ENCODE data around the gene TMEM108. TPM values are rescaled to one million over a fixed set of nuclear protein-coding genes. Genes with fewer than 3 reads are reported as not detected.

TMEM108 gene
- polyA plus RNA-seq, 1 donor (not counting 4 experiments of a cell fraction or from before 2014, with no cell fraction given) = not detected

DNA sequence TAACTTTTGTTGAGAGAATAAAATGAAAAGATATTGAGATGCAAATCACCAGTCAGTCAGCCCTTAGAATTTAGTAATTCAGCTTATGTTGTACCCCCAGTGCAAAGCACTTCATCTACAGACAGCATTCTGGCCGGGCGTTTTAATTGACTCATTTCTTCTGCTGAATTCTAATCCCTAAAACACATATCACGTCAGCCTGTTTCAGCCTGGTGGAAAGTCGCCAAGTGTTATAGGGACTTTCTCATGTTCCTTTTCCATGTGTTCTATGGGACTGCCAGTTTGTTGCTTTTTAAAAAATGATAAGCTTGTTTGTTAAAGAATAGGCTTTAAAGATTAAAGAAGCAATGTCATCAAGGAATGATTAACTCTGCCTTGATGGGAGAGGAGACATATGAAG lies 192.0 kb downstream of the TMEM108 start:
- TF ChIP-seq, protein P1, sequence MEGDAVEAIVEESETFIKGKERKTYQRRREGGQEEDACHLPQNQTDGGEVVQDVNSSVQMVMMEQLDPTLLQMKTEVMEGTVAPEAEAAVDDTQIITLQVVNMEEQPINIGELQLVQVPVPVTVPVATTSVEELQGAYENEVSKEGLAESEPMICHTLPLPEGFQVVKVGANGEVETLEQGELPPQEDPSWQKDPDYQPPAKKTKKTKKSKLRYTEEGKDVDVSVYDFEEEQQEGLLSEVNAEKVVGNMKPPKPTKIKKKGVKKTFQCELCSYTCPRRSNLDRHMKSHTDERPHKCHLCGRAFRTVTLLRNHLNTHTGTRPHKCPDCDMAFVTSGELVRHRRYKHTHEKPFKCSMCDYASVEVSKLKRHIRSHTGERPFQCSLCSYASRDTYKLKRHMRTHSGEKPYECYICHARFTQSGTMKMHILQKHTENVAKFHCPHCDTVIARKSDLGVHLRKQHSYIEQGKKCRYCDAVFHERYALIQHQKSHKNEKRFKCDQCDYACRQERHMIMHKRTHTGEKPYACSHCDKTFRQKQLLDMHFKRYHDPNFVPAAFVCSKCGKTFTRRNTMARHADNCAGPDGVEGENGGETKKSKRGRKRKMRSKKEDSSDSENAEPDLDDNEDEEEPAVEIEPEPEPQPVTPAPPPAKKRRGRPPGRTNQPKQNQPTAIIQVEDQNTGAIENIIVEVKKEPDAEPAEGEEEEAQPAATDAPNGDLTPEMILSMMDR (optimal IDR thresholded peaks at IDR 0.05 in 1 of 3, IDR thresholded peaks at IDR 0.05 in 1 of 3, conservative IDR thresholded peaks at IDR 0.05 in 1 of 3; ENCODE audit: extremely low read depth in 1 of 3, insufficient read depth in 2 of 3, low read length in 3 of 3) = no peak
- no peak for TF ChIP-seq EZH2 (IDR thresholded peaks at IDR 0.05; ENCODE audit: low read length)
- FAIRE-seq = no peak

DNA sequence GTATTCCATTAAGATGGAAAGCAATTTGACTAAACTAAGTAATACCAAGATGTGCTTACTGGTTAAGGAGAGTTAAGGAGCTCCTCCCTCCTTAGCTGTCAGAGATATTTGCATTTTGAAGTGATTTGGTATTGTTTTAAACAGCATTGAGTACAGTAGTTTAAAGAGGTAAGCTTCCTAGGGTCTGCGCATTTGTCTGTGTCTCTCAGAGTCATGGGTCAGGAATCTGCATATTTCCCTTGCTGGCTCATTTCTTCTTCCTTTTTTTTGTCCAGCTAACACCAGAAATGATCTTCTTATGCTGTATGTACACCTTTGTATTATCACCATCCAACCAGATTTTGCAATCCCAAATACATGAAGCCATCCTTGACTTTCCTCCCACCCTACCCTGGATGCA lies 198.7 kb downstream of the TMEM108 start:
- H3K9ac ChIP-seq (ENCODE audit: control insufficient read depth, extremely low read depth, insufficient read depth, low read length) = no peak overlapping the region
- no peaks in the 10 kb centered on the region for H3K27me3 ChIP-seq (ENCODE audit: control insufficient read depth, extremely low read depth, insufficient read depth, low read length)
- H3K9me1 ChIP-seq (ENCODE audit: control insufficient read depth, extremely low read depth, insufficient read depth, low read length) = no peaks in the 10 kb centered on the region
- no peak overlapping the region for H3K4me2 ChIP-seq (ENCODE audit: control insufficient read depth, extremely low read depth, insufficient read depth, low read depth, low read length)
- TF ChIP-seq, protein P1 (optimal IDR thresholded peaks at IDR 0.05 in 1 of 3, IDR thresholded peaks at IDR 0.05 in 1 of 3, conservative IDR thresholded peaks at IDR 0.05 in 1 of 3; ENCODE audit: extremely low read depth in 1 of 3, insufficient read depth in 2 of 3, low read length in 3 of 3) = no peak
- no peak for TF ChIP-seq EZH2 (IDR thresholded peaks at IDR 0.05; ENCODE audit: low read length)
- H3K9me3 ChIP-seq (ENCODE audit: control insufficient read depth, low read depth, low read length) = no peaks in the 10 kb centered on the region
- H3K79me2 ChIP-seq (ENCODE audit: control insufficient read depth, insufficient read depth, low read length) = no peaks in the 10 kb centered on the region
- H3K4me1 ChIP-seq (ENCODE audit: control insufficient read depth, extremely low read depth, insufficient read depth, low read length) = no peaks in the 10 kb centered on the region
- H3K4me3 ChIP-seq (ENCODE audit: control insufficient read depth in 2 of 3, extremely low read depth in 1 of 3, insufficient read depth in 2 of 3, low read depth in 1 of 3, low read length in 3 of 3) = no peak overlapping the region
- no peaks in the 10 kb centered on the region for H3K36me3 ChIP-seq (ENCODE audit: control insufficient read depth in 2 of 2, extremely low read depth in 1 of 2, insufficient read depth in 2 of 2, low read length in 2 of 2)
- H2AFZ ChIP-seq (ENCODE audit: control insufficient read depth, low read length) = no peak overlapping the region
- H4K20me1 ChIP-seq (ENCODE audit: control insufficient read depth, extremely low read depth, insufficient read depth, low read length) = no peaks in the 10 kb centered on the region
- DNase-seq (ENCODE audit: low read depth, low spot score) (no peak), FAIRE-seq (no peak)
- dilution Hi-C loops (cut with MboI; ENCODE audit: extremely low pct_ligation_motif_present, low sequenced_read_pairs) = no loop called here
- no peak overlapping the region for H3K27ac ChIP-seq (ENCODE audit: control insufficient read depth, insufficient read depth, low read length)

More for the DNA sequence above, 192.0 kb downstream of the TMEM108 start:
- Histone ChIP-seq H3K27me3 (ENCODE audit: control insufficient read depth, extremely low read depth, insufficient read depth, low read length) (no peaks in the 10 kb centered on the region), H3K9me1 (ENCODE audit: control insufficient read depth, extremely low read depth, insufficient read depth, low read length) (no peaks in the 10 kb centered on the region), H4K20me1 (ENCODE audit: control insufficient read depth, extremely low read depth, insufficient read depth, low read length) (no peaks in the 10 kb centered on the region), H3K9me3 (ENCODE audit: control insufficient read depth, low read depth, low read length) (no peaks in the 10 kb centered on the region), H3K4me1 (ENCODE audit: control insufficient read depth, extremely low read depth, insufficient read depth, low read length) (no peaks in the 10 kb centered on the region), H2AFZ (ENCODE audit: control insufficient read depth, low read length) (no peak overlapping the region), H3K9ac (ENCODE audit: control insufficient read depth, extremely low read depth, insufficient read depth, low read length) (no peak overlapping the region), H3K27ac (ENCODE audit: control insufficient read depth, insufficient read depth, low read length) (no peak overlapping the region), H3K79me2 (ENCODE audit: control insufficient read depth, insufficient read depth, low read length) (no peaks in the 10 kb centered on the region), H3K4me3 (ENCODE audit: control insufficient read depth in 2 of 3, extremely low read depth in 1 of 3, insufficient read depth in 2 of 3, low read depth in 1 of 3, low read length in 3 of 3) (no peak overlapping the region), H3K36me3 (ENCODE audit: control insufficient read depth in 2 of 2, extremely low read depth in 1 of 2, insufficient read depth in 2 of 2, low read length in 2 of 2) (no peaks in the 10 kb centered on the region), H3K4me2 (ENCODE audit: control insufficient read depth, extremely low read depth, insufficient read depth, low read depth, low read length) (no peak overlapping the region)
- dilution Hi-C loops (cut with MboI; ENCODE audit: extremely low pct_ligation_motif_present, low sequenced_read_pairs) = no loop called here
- no peak for DNase-seq (ENCODE audit: low read depth, low spot score)

All from keratinocyte (primary cell).